HG03097 (cell line): ENCODE measurements around the gene FOSB.
"Not testable (repeated sequence)": the region's sequence is repeated elsewhere in the genome, so short reads cannot be mapped to it uniquely, and the experiment has no call there.

Source experiments
- ATAC-seq: cut with Tn5 transposase; IDR thresholded peaks from one replicate; pipeline ENCODE4 v1.9.1; 2021; ENCODE audit not compliant: unreplicated experiment, low FRiP score

Gene FOSB

GRCh38 chr19:45500918-45501729, 33.3 kb downstream of the FOSB start:
- no peak for ATAC-seq

- ATAC-seq: no peak
Measured at GRCh38 chr19:45501730-45502014, 33.9 kb downstream of the FOSB start.

- no peak for ATAC-seq
Measured at GRCh38 chr19:45502111-45502510, 34.3 kb downstream of the FOSB start.

DNA sequence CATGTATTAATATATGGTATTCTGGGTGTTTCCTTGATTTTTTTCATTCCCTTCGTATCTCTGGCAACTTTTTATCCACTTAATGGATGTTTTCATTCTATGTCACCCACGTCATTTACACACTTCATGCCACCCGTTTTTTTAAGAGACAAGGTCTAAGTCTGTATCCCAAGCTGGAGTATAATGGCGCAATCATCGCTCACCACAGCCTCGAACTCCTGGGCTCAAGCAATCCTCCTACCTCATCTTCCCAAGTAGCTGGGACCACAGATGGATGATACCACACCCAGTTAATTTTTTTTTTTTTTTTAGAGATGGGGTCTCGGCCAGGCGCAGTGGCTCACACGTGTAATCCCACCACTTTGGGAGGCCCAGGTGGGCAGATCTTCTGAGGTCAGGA, 36.1 kb downstream of the FOSB start:
- ATAC-seq: no peak

- no peak for ATAC-seq
Measured at GRCh38 chr19:45505151-45505995, 37.6 kb downstream of the FOSB start.

GRCh38 chr19:45505996-45506245, 38.1 kb downstream of the FOSB start:
- ATAC-seq: no peak

DNA sequence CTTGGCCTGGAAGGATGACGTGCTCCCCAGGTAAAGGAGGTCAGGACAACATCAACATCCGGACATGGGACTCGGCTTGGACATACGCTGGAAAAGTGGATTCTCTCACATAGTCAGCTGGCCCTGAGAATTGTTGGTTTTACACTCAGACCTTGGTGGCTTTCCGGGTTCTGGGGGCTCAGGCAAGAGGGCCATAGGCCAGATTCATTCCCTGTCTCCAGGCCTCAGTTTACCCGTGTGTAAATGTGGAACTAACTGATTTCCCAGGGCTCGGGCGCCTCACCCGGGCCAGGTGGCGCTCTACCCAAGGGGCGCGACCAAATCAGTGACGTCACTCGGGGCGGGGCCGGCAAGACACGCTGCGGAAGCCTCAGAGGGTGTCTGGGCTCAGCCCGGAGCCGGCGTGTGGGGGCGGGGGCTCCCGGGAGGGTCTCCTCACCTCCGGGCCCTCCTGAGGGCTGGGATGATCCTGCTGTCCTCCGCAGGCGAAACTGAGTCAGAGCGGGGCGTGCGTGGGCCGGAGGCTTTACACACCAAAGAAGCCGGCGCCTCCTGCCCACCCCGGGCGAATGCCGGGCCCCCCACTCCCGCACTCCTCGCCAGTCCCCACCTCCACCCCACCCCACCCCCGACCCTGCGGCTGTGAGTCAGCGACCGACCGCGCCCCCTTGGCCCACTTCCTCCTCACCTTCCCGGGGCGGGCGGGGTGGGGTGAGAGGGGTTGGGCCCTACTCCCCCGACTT, 38.6 kb downstream of the FOSB start:
- peak; percentile 42 for ATAC-seq

DNA sequence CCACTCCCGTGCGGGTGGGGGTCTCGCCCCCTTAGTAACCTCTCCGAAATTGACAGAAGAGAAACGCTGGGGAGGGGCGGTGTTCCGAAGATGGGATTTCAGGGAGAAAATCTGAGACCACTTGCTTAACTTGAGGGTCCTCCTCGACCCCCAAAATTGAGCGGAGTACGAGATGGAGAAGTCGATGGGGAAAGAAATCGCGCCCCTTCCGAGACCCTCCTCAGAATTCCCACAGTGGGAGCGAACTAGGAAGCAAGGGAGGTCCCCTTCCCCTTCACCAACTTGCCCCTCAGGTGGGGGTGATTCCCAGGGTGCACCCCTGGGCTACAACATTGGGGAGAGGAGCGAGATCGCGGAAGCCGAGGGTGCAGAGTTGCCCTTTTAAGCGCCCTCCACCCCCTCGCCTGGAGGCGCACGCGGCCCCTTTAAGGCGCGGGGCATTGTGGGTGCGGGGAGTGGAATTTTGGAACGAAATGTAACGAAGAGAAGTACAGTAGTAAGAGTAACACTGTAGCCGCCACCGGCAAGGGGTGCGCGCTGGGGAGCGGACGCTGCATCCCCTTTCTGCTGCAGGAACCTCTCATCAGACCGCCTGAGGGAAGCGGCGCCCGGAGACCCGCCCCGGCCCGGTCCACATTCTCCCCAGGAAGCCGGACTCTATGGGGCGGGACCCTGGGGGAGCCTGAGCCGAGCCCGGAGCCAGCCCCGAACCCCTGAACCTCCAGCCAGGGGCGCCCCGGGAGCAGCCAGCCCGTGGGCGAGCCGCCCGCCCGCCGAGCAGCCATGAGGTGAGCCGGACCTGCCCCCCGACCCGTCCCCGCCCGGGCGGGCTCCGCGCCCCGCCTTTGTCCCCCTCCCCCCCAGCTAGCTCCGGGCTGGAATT, 39.4 kb downstream of the FOSB start, which contains the start of gene VASP:
TSS of gene VASP (plus strand) at position 491 of the 883 bp plus-strand sequence. CDS start at position 784, 293 bp downstream.
- peak; percentile 48 for ATAC-seq

DNA sequence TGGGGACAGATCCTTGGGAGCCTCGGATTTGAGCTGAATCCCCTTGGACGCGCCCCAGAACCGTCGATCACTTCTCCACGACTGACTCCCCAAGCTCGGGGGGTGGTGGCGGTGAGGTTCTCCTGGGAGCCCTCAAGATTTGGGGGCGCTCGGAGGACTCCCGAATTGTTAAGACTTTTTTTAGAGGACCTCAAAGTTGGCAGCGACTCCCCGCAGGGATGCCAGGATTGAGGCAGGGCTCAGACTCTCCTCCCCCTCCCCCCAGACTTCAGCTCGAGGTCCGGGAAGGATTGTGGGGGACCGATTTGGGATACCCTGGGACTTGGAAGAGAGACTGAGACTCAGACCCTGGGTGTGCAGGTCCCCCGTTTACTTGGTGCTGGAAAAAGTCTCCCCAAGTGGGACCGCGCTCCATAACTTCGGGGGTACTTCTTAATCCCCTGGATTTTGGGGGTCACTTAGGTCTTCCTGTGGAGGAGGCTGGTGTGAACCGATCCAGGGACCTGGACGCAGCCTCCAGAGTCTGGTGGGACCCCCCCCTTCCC, 40.1 kb downstream of the FOSB start:
- ATAC-seq: no peak

DNA sequence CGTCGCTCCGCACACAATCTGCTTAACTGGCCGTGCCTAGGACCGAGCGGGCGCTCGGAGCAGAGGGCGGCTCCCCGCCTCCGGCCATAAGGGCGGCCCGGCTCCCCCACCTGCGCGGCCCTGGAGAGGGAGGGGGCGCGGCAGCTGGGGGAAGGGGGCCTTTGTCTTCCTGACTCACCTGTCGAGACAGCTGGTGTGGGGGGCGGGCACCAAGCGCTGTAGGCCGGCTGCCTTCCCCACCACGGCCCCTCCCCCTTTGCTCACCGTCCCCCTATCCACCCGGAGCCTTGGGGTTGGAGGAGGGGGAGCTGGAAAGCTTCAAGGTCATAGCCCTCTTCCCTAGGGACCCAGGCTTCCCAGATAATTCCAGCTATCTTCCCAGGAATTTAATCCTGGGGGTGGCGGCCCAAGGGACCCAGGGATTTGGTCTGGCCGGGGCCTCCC, 40.6 kb downstream of the FOSB start:
- peak; percentile 6 for ATAC-seq

- ATAC-seq: peak; percentile 30
Measured at GRCh38 chr19:45508861-45509691, 41.3 kb downstream of the FOSB start.

GRCh38 chr19:45509692-45510015, 41.9 kb downstream of the FOSB start:
- no peak for ATAC-seq

DNA sequence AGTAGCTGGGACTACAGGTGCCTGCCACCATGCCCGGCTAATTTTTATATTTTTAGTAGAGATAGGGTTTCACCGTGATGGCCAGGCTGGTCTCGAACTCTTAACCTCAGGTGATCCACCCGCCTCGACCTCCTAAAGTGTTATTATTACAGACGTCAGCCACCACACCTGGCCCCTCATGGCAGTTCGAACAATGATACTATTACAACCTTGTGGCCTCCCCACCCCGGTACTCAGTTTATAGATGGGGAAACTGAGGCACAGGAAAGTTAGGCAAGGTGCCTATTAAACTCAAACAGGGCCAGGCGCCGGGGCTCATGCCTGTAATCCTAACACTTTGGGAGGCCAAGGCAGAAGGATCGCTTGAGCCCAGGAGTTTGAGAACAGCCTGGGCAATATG, 42.6 kb downstream of the FOSB start:
- ATAC-seq: not testable (repeated sequence)

GRCh38 chr19:45511074-45511473, 43.3 kb downstream of the FOSB start:
- ATAC-seq: no peak

DNA sequence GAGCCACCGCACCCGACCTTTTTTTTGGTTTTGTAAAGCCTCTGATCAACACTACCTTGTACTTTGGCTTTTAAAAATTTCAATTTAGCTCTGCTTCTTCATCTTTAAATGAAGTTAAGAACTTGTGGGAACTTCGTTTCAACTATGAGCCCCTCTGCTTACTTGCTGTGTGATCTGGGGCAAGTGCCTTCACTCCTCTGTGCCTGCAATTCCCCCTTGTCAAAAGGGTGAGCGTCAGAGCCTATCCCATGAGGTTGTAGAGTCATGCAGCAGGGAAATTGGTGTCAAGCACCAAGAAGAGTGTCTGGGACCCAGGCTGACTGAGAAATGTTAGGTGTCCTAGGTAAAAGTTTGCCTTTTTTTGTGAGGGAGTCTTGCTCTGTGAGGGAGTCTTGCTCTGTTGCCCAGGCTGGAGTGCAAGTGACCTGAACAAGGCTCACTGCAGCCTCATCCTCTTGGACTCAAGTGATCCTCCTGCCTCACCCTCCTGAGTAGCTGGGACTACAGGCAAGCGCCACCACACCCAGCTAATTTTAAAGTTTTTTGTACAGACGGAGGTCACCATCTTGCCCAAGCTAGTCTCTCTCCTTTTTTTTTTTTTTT, 45.2 kb downstream of the FOSB start:
- ATAC-seq: no peak

DNA sequence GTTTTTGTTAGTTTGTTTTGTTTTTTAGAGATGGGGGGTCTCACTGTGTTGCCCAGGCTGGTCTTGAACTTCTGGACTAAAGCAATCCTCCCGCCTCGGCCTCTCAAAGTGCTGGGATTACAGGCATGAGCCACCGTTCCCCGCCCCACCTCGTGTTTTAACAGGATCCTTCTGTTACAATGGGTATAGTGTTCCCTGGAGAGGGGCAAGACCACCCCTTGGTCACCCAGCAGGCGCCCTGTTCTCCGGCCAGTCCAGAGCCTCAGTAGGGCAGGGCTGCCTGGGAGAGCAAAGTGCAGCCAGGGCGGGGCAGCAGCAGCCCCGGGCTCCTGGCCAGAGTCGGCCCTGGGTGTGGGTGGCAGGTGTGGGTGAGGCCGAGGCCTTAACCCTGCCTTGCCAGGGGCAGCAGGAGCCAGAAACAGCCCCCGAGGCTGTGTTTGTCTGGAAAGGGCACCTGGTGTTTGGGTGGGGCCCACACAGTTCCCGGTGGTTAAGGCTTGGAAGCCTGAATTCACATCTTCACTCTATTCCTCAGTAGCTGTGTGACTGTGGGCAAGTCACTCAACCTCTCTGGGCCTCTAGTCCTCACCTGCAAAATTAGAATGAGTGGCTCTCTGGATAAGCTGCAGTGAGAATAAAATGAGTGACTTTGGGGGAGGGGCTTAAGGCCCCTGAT, 46.7 kb downstream of the FOSB start:
- no peak for ATAC-seq

DNA sequence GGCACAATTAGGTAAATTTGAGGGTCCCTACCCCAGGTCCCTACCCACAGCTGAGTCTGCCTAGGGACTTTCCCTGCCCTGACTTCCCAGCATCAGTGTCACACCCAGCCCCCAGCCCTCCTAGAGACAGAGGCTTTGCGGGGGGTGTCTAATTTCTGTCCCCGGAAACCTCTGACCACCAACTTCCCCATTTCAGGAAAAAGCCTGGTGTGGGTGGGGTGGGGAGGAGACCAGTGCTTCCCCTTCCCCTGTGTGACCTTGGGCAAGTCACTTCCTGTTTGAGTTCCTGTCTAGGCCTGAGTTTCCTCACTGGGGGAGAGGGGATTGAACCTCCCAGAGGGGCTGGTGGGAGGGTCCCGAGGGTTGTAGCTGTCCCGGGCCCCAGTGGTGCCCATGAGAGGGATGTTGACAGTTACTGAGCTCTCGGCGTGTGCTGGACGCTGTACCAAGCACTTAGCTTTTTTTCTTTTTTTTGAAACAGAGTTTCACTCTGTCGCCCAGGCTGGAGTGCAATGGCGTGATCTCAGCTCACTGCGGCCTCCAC, 47.4 kb downstream of the FOSB start:
- ATAC-seq: no peak

GRCh38 chr19:45515807-45516401, 48.1 kb downstream of the FOSB start:
- no peak for ATAC-seq
